ENCODE data around the gene TPRN.

Gene TPRN

GRCh38 chr9:137146527-137146918 is 54.0 kb downstream of the TPRN start:
- H3K4me3 ChIP-seq (ENCODE audit: low read depth, low read length) = no peak overlapping the region

GRCh38 chr9:137145731-137146526 is 54.6 kb downstream of the TPRN start:
- no peak overlapping the region for H3K4me3 ChIP-seq (ENCODE audit: low read depth, low read length)

- H3K4me3 ChIP-seq (ENCODE audit: low read depth, low read length) = no peak overlapping the region
Observed at GRCh38 chr9:137143459-137143858, 57.1 kb downstream of the TPRN start.

GRCh38 chr9:137141976-137142936 is 58.3 kb downstream of the TPRN start:
- no peak overlapping the region for H3K4me3 ChIP-seq (ENCODE audit: low read depth, low read length)
